ENCODE results near the gene IGFBP5.

IGFBP5 gene

GRCh38 chr2:216624251-216624650 lies 71.1 kb downstream of the IGFBP5 start:
- H3K4me3 ChIP-seq (replicated peaks; ENCODE audit: insufficient read depth, low read length): no peak overlapping the region
- no peak for TF ChIP-seq POLR2AphosphoS5 (IDR thresholded peaks at IDR 0.05; ENCODE audit: low read depth)
- no peak for TF ChIP-seq REST (IDR thresholded peaks at IDR 0.05; ENCODE audit: insufficient replicate concordance, low read depth)
- TF ChIP-seq SPI1 (IDR thresholded peaks at IDR 0.05; ENCODE audit: borderline replicate concordance, low read depth): no peak
- no peak for TF ChIP-seq CTCF (IDR thresholded peaks at IDR 0.05; ENCODE audit: insufficient read depth, low read length)
- TF ChIP-seq GABPA (IDR thresholded peaks at IDR 0.05; ENCODE audit: low read depth): no peak

GRCh38 chr2:216622526-216622925 lies 72.8 kb downstream of the IGFBP5 start:
- TF ChIP-seq POLR2AphosphoS5 (IDR thresholded peaks at IDR 0.05; ENCODE audit: low read depth): no peak
- TF ChIP-seq REST (IDR thresholded peaks at IDR 0.05; ENCODE audit: insufficient replicate concordance, low read depth): no peak
- TF ChIP-seq CTCF (IDR thresholded peaks at IDR 0.05; ENCODE audit: insufficient read depth, low read length): no peak
- no peak for TF ChIP-seq GABPA (IDR thresholded peaks at IDR 0.05; ENCODE audit: low read depth)
- TF ChIP-seq SPI1 (IDR thresholded peaks at IDR 0.05; ENCODE audit: borderline replicate concordance, low read depth): no peak
- Histone ChIP-seq H3K27me3 (ENCODE audit: insufficient read depth, poor library complexity, severe bottlenecking) (no peaks in the 10 kb centered on the region), H3K4me3 (replicated peaks; ENCODE audit: insufficient read depth, low read length) (no peak overlapping the region), H3K27ac (replicated peaks) (no peak overlapping the region)
- DNase-seq (ENCODE audit: low read depth in 1 of 2, low spot score in 1 of 2): no peak

More at GRCh38 chr2:216624251-216624650, 71.1 kb downstream of the IGFBP5 start:
- DNase-seq (ENCODE audit: low read depth in 1 of 2, low spot score in 1 of 2): no peak
- Histone ChIP-seq H3K27me3 (ENCODE audit: insufficient read depth, poor library complexity, severe bottlenecking) (no peaks in the 10 kb centered on the region), H3K27ac (replicated peaks) (no peak overlapping the region)
